ENCODE data around the gene SDE2. TPM values are rescaled to one million over a fixed set of nuclear protein-coding genes. Genes with fewer than 3 reads are reported as not detected.
A peak's percentile ranks its signal among the peaks of the same experiment; 100 is the strongest.
"Not testable (repeated sequence)": the region's sequence is repeated elsewhere in the genome, so short reads cannot be mapped to it uniquely, and the experiment has no call there.

SDE2 gene
- total RNA-seq, 4 donors from 2014 or later = 10.5 to 18.7 (median 14.1) TPM

DNA sequence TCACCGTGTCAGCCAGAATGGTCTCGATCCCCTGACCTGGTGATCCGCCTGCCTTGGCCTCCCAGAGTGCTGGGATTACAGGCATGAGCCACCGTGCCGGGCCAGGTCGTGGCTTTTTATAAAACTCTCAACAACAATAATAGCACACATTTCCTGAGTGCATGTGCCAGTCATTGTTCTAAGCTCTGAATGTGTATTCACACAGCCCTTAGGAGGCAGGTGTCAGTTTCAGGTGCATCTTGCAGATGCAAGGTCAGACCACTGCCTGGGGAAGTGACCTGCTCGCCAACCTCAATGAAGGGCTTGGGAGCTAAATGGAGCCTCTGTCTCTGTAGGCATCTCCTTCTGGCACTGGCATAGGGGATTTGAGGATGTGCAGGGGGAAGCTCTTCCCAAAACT is 56.6 kb downstream of the SDE2 start:
- H3K9me3 ChIP-seq = no peaks in the 10 kb centered on the region
- WGBS, 2 donors = 51 to 59% methylated on average over 5 to 6 of the region's 7 CpGs
- H3K4me1 ChIP-seq = peaks cover 3 to 36% (median 19%) of the 10 kb centered on the region in 3 donors
- intact Hi-C loops (cut with DNase I) = no loop called here
- no peak for TF ChIP-seq POLR2A (IDR thresholded peaks at IDR 0.05)
- TF ChIP-seq, protein P1, sequence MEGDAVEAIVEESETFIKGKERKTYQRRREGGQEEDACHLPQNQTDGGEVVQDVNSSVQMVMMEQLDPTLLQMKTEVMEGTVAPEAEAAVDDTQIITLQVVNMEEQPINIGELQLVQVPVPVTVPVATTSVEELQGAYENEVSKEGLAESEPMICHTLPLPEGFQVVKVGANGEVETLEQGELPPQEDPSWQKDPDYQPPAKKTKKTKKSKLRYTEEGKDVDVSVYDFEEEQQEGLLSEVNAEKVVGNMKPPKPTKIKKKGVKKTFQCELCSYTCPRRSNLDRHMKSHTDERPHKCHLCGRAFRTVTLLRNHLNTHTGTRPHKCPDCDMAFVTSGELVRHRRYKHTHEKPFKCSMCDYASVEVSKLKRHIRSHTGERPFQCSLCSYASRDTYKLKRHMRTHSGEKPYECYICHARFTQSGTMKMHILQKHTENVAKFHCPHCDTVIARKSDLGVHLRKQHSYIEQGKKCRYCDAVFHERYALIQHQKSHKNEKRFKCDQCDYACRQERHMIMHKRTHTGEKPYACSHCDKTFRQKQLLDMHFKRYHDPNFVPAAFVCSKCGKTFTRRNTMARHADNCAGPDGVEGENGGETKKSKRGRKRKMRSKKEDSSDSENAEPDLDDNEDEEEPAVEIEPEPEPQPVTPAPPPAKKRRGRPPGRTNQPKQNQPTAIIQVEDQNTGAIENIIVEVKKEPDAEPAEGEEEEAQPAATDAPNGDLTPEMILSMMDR (IDR thresholded peaks at IDR 0.05) = no peak
- no peaks in the 10 kb centered on the region for H3K36me3 ChIP-seq
- no peak for DNase-seq
- no peak overlapping the region for H3K27ac ChIP-seq
- H3K4me3 ChIP-seq = no peak overlapping the region
- H3K27me3 ChIP-seq = no peaks in the 10 kb centered on the region

DNA sequence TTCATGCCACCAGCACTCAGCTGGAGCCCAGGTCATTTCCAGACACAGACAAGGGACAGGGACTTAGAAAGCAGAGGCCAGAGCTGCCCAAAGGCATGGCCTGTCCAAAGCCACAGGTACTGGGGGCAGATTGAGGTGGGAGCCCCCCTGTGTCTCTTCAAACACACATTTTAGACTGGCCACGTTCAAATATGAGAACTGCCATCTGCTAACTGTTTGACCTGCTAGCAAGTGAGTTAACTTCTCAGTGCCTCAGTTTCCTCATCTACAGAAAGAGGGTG is 57.3 kb downstream of the SDE2 start:
- Histone ChIP-seq H3K27ac (peak overlapping the region in 1 of 4 donors; percentile 11), H3K9me3 (no peaks in the 10 kb centered on the region), H3K4me3 (no peak overlapping the region), H3K36me3 (no peaks in the 10 kb centered on the region), H3K4me1 (peaks cover 3 to 36% (median 19%) of the 10 kb centered on the region in 3 donors), H3K27me3 (no peaks in the 10 kb centered on the region)
- TF ChIP-seq POLR2A (IDR thresholded peaks at IDR 0.05) = no peak
- TF ChIP-seq, protein P1 (IDR thresholded peaks at IDR 0.05) = no peak
- intact Hi-C loops (cut with DNase I) = no loop called here
- WGBS, 2 donors = 22 to 67% methylated on average over 1 of the region's 1 CpG
- DNase-seq = no peak

DNA sequence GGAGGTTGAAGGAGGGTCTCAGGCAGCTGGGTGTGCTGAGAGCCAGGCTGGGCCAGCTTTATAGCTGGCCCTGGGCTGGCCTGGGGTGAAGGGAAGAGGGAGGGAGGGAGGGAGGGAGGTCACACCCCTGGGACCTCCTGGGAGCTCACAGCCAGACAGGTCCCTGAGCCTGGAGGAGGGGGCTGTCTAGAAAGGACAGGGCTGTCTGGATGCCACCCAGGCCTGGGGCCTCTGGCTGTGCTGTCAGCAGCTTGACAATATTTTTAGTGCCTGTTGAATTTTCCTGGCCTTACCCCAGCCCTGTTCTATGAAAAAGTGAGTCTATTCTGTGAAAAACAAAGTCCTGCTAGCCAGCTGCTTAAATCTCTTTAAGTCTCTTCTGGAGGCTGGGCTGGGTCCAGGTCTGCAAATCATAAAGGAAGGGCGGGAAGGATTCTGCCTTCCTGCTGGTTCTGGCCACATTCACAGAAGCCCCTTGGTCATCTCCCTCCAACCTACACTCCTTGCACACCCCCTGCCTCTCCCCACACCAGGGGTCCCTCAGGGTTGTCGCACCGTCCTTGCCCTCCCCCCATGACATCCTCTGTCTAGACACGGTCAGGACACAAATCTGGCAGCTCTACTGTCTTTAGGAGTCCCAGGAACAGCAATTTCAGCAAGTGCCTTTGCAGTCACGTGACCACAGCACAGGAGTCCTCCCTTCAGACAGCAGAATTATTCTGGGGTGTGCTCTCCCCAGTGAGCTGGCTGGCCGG is 57.8 kb downstream of the SDE2 start, which contains the start of gene LEFTY2:
LEFTY2 (minus strand) TSS at position 34 of the 755 bp plus-strand sequence. CDS start 80 bp downstream, outside the sequence.
- Histone ChIP-seq H3K4me1 (peaks cover 3 to 36% (median 19%) of the 10 kb centered on the region in 3 donors), H3K4me3 (no peak within 1 kb of the TSS), H3K9me3 (no peaks in the 10 kb centered on the region), H3K36me3 (no peaks in the 10 kb centered on the region), H3K27ac (peak within 1 kb of the TSS in 1 of 4 donors; percentile 11), H3K27me3 (no peaks in the 10 kb centered on the region)
- WGBS, 2 donors = 69 to 75% methylated on average over 4 to 6 of the region's 6 CpGs
- TF ChIP-seq, protein P1 (IDR thresholded peaks at IDR 0.05) = no peak
- TF ChIP-seq POLR2A (IDR thresholded peaks at IDR 0.05) = no peak
- intact Hi-C loops (cut with DNase I) = no loop called here
- no peak for DNase-seq

DNA sequence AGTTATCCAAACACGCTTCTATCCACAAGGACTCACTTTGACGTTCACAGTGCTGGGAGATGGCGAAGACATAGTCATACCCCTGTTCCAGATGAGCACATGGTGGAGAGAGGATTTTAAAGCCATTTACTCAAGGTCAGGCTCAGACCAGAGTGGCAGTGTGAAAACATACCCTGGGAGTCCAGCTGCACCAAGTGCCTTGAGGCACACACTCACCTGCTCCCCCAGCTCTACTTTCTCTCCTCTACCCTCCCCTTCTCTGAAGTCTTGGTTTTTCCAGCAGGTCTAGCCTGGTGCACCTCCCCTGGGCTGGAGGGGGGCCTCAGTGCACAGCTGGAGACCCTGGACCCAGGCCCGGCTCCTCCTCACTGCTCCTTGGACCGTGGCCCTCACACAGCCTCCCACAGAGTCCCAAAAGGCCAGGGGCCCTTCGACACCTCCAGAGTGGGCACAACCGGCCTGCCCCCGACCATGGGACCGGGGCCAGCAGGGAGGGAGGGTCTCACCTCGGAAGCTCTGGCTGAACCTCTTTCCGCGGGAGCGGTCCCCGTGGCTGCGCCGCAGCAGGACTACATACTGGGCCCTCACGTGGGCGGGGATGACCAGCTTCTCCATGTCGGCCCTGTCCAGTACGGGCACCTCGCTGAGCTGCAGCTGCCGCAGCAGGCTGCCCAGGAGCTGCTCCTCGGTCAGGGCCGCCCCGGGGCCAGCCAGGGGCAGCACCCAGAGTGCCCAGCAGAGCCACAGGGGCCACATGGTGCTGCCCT is 58.6 kb downstream of the SDE2 start:
- H3K36me3 ChIP-seq = no peaks in the 10 kb centered on the region
- DNase-seq = no peak
- WGBS, 2 donors = 96% methylated on average over 3 to 4 of the region's 25 CpGs
- no peaks in the 10 kb centered on the region for H3K27me3 ChIP-seq
- no peak for TF ChIP-seq POLR2A (IDR thresholded peaks at IDR 0.05)
- TF ChIP-seq, protein P1 (IDR thresholded peaks at IDR 0.05) = no peak
- H3K27ac ChIP-seq = no peak overlapping the region
- intact Hi-C loops (cut with DNase I) = no loop called here
- peaks cover 3 to 36% (median 19%) of the 10 kb centered on the region in 3 donors for H3K4me1 ChIP-seq
- no peak overlapping the region for H3K4me3 ChIP-seq
- H3K9me3 ChIP-seq = no peaks in the 10 kb centered on the region

DNA sequence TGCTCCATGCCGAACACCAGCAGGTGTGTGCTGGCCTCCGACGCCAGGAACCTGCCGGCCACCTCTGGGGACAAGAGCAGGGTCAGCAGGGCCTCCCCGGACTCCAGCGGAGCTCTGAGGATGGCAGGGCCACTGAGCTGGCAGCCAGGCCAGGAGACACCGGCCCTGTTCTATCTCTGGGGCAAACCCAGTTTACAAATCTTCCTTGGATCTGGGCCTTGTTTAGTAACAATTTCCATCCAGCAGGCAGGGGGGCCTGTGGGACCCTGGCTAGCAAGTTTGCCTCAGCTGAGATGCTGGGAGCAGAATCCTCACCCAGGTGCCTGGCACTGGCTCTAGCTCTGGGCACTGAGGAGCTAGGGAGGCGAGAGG is 59.2 kb downstream of the SDE2 start:
- DNase-seq; H3K9me3 ChIP-seq; H3K27ac ChIP-seq; H3K36me3 ChIP-seq; H3K27me3 ChIP-seq; intact Hi-C loops (cut with DNase I): not testable (repeated sequence)
- Histone ChIP-seq H3K4me3 (peak overlapping the region in 1 of 4 donors; percentile 18), H3K4me1 (peaks cover 3 to 36% (median 19%) of the 10 kb centered on the region in 3 donors)
- WGBS, 2 donors = 67 to 75% methylated on average over 2 to 3 of the region's 8 CpGs

DNA sequence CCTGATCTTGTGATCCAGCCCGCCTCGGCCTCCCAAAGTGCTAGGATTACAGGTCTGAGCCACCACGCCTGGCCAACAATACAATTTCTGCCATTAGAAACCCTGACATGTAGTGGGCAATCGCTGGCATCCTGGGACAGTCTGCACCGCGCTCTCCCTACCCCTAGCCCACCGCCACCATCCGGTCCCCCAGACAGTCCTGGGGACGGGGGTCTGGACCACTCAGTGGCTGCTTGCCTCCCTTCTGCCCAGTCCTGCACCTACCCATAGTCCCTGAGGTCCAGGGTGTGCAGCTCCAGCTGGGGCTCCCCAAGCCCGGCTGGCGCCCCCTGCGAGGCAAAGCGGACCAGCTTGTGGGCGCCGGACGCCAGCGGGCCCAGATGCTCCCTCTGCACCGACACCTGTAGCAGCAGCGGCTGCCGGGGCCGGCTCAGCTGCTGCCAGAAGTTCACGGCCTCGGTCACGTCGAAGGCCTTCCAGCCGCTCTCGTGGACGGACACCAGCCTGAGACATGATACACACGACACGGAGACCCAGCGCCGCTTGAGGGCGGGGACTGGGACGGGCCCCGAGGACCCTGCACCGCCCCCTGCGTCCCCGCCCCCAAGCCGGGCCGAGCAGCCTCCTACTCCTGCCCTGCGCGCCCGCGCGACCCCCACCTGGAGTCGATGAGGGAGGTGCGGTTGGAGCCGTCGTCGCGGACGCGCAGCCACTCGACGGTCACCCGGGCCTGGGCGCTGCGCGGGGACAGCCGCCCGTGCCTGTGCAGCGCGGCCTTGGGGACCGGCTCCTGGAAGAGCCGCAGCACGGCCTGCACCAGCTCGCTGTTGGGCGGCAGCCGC is 59.8 kb downstream of the SDE2 start:
- DNase-seq; H3K9me3 ChIP-seq; intact Hi-C loops (cut with DNase I); H3K27ac ChIP-seq; H3K36me3 ChIP-seq; H3K27me3 ChIP-seq: not testable (repeated sequence)
- peak overlapping the region in 2 of 4 donors; percentile 18 to 47 for H3K4me3 ChIP-seq
- no CpG with 5 or more reads among the region's 69 CpGs for WGBS, 2 donors
- H3K4me1 ChIP-seq = peaks cover 3 to 31% (median 15%) of the 10 kb centered on the region in 3 donors

All from esophagus squamous epithelium (tissue), 5 donors.